GM08714 (cell line): ENCODE measurements around the gene TMEM119.
"Not testable (repeated sequence)": the region's sequence is repeated elsewhere in the genome, so short reads cannot be mapped to it uniquely, and the experiment has no call there.

Experiments used
- H3K4me3 ChIP-seq: fragments of 200-500 bp; sonication (Bioruptor generic); 2 replicates; pipeline ENCODE4 v1.5.1; 2014; ENCODE audit warnings: mild to moderate bottlenecking, low read length, inconsistent platforms
- ZNF274 ChIP-seq: IDR thresholded peaks from 2 replicates; pipeline ENCODE4 v1.6.1; 2012; ENCODE audit warnings: mild to moderate bottlenecking, low read depth, low read length

Gene TMEM119

DNA sequence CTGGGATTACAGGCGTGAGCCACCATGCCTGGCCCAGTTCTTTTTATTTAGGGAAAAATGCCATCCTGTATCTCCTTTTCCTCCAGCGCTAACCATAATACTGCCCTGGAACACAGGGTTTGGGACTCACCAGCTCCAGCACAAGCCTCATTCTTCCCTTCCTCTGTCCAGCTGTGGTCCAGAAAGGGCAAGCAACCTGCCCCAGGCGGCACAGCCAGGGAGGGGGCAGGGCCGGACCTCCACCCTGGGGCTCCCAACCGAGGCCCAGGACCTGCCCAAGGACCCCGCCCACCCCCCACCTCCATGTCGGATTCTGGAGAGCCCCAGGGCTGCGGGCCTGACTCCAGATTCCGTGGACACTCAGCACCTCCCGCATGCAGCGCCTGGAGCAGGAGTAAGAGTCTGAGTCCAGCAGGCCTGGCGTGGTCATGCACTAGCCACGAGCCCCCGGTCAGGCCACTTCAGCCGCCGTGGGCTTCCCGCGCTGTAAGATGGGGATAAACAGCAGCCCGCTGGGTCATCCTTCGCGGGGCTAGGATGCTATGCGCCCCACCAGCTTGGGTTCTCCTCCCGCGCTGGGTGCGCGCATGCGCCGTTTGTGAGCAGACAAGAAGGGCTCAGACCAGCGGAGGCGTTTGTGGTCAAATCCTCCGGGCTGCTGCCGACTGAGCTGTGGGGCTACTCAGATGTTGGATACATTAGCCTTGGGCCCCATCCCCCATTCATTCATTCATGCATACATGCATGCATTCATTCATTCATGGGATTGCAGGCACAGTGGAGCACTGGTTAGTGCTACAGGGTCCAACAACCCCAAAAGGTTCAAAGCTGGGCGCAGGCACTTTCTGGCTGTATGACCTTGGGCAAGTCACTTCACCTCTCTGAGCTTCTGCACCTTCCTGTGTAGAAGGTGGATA lies 16.3 kb downstream of the TMEM119 start:
- TF ChIP-seq ZNF274: no peak
- no peak overlapping the region for H3K4me3 ChIP-seq

GRCh38 chr12:108580531-108580930 lies 17.4 kb downstream of the TMEM119 start:
- H3K4me3 ChIP-seq: no peak overlapping the region
- no peak for TF ChIP-seq ZNF274

DNA sequence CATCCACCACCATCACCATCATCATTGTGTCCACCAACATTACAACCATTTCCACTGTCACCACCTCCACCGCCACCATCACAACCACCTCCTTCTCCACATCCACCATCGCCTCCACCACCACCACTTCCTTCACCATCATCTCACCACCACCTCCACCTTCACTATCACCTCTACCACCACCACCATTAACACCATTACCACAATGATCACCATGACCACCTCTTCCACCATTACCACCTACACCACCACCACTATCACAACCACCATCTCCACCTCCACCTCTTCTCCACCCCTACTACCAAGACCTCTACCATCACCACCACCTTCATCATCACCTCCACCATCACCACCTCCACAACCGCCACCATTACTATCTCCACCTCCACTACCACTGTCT lies 19.1 kb downstream of the TMEM119 start:
- H3K4me3 ChIP-seq: no peak overlapping the region
- no peak for TF ChIP-seq ZNF274

- no peak overlapping the region for H3K4me3 ChIP-seq
- no peak for TF ChIP-seq ZNF274
Observed at GRCh38 chr12:108578264-108578663, 19.6 kb downstream of the TMEM119 start.

GRCh38 chr12:108577458-108577857 lies 20.4 kb downstream of the TMEM119 start:
- no peak for TF ChIP-seq ZNF274
- H3K4me3 ChIP-seq: no peak overlapping the region

- H3K4me3 ChIP-seq: no peak overlapping the region
- no peak for TF ChIP-seq ZNF274
Observed at GRCh38 chr12:108576660-108577234, 21.1 kb downstream of the TMEM119 start.

DNA sequence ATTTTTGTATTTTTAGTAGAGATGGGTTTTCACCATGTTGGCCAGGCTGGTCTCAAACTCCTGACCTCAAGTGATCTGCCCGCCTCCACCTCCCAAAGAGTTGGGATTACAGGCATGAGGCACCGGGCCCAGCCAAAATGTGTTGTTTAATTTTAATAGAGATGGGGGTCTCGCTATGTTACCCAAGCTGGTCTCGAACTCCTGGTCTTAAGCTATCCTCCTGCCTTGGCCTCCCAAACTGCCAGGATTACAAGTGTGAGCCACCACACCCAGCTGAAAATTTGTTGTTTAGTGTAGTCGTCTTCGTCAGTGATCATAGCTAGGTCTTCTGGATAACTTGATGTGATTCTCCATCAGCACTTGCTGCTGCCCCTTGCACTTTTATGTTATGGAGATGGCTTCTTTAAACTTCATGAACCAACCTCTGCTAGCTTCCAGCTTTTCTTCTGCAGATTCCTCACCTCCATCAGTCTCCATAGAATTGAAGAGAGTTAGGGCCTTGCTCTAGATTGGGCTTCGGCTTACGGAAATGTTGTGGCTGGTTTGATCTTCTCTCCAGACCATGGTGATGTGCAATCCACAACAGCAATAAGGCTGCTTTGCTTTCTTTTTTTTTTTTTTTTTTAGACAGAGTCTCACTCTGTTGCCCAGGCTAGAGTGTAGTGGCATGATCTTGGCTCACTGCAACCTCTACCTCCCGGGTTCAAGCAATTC lies 22.5 kb downstream of the TMEM119 start:
- TF ChIP-seq ZNF274: no peak

GRCh38 chr12:108574276-108574675 lies 23.6 kb downstream of the TMEM119 start:
- not testable (repeated sequence) for H3K4me3 ChIP-seq

More for the DNA sequence above, 22.5 kb downstream of the TMEM119 start:
- H3K4me3 ChIP-seq: no peak overlapping the region

- no peak for TF ChIP-seq ZNF274
Observed at GRCh38 chr12:108573317-108573716, 24.6 kb downstream of the TMEM119 start.

GRCh38 chr12:108572166-108572790 lies 25.6 kb downstream of the TMEM119 start:
- no peak for TF ChIP-seq ZNF274
- H3K4me3 ChIP-seq: no peak overlapping the region

More at GRCh38 chr12:108573317-108573716, 24.6 kb downstream of the TMEM119 start:
- H3K4me3 ChIP-seq: no peak overlapping the region

DNA sequence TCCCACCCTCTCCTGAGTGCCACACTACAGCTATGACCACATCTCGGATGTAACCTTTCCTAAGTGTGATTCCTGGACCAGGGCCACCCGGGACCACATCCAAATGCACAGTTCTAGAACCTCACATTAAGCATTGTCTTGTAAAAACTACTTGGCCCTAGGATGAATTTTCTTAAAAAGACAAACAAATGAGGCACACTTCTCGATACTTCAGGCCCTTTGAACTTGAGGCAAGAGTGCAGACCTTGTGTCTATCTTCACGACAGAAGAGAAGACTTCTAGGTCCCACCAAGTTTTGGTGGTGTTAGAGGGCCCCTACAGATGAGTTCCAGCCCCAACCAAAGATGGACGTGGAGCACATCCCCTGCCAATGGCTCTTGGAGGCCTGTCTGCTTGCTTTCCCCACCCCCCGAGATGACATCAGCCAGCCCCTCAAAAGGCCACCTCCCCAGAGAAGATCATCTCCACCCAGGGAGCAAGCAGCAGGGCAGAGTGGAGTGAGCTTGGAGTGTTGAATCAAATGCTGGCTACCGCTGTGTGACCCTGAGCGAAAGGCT lies 26.2 kb downstream of the TMEM119 start:
- no peak for TF ChIP-seq ZNF274

DNA sequence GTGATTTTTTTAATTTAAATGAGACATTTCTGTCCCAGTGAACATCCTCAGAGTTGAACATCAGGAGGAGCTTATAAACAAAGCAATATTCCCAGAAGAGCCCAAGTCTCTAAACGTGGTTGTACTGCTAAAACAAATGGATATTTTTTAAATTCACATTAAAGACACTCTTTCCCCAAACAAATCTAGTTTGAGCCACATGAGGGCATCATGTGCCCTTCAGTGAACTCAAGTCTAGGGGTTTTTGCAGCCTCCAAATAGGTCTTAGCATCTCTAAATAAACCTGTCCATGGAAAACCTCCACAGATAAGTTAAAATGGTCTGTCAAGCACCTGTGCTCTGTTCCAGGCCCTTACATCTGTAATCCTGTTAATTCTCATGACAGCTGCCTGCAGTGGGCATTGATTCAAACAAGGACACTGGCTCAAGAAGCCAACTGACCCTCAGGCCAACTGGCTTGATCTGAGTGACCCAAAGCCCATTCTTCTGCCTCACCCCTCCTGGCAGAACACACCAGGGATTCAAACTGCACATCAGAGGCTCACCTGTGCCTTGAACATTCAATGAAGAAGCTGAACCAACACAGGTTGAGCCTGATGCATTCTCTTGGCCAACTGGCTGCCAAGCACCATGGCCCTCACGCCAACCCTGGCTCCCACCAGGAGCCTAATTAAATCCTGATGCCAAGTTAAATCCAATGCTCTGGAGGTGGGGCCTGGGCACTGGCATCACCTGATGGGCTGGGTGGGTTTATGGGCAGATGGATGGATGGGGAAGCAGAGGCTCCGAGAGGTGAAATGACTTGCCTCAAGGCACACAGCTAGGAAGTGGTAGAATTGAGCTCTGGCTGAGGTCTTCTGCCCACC lies 26.9 kb downstream of the TMEM119 start:
- TF ChIP-seq ZNF274: no peak
- H3K4me3 ChIP-seq: no peak overlapping the region

More for the DNA sequence above, 26.2 kb downstream of the TMEM119 start:
- no peak overlapping the region for H3K4me3 ChIP-seq
